Jurkat, Clone E6-1 (cell line): ENCODE measurements around the gene TMC7. TPM values are rescaled to one million over a fixed set of nuclear protein-coding genes. Genes with fewer than 3 reads are reported as not detected.
"Not testable (repeated sequence)": the region's sequence is repeated elsewhere in the genome, so short reads cannot be mapped to it uniquely, and the experiment has no call there.

Experiments
- DNase-seq: peaks from one replicate; pipeline ENCODE4 v3.0.0-alpha.2; 2011; ENCODE audit warnings: low read depth, low spot score
- H3K4me3 ChIP-seq: 2 replicates; pipeline ENCODE4 v1.5.1; 2011; ENCODE audit warnings: mild to moderate bottlenecking, low read length, control low read depth, moderate library complexity
- polyA plus RNA-seq: library from polyadenylated mRNA; unstranded; fragments of >200 nt; gene quantifications from one replicate; pipeline ENCODE4 v1.2.1, GENCODE V29; 2012; ENCODE audit warnings: missing spikeins; ENCODE audit not compliant: insufficient read length, insufficient read depth

The TMC7 gene
- polyA plus RNA-seq, result 2.7 TPM

- H3K4me3 ChIP-seq, result peak within 1 kb of the TSS; percentile 29
- DNase-seq, result peak; percentile 59
These were observed at the start of gene TMC7 for GRCh38 chr16:18983565-18984434. TSS of gene TMC7 (plus strand) at chr16:18983934. CDS start at chr16:18984064, 130 bp downstream.

- no peak overlapping the region for H3K4me3 ChIP-seq
- DNase-seq, result no peak
These were observed 46.9 kb upstream of the TMC7 start for GRCh38 chr16:18936727-18937340.

- DNase-seq, result no peak
- no peak overlapping the region for H3K4me3 ChIP-seq
These were observed 46.3 kb upstream of the TMC7 start for GRCh38 chr16:18937390-18937789.

GRCh38 chr16:18938986-18939385 is 44.7 kb upstream of the TMC7 start:
- no peak for DNase-seq
- no peak overlapping the region for H3K4me3 ChIP-seq

GRCh38 chr16:18941471-18941870 is 42.3 kb upstream of the TMC7 start:
- no peak for DNase-seq

GRCh38 chr16:18942061-18942460 is 41.7 kb upstream of the TMC7 start:
- no peak for DNase-seq
- H3K4me3 ChIP-seq, result no peak overlapping the region

More at GRCh38 chr16:18941471-18941870, 42.3 kb upstream of the TMC7 start:
- no peak overlapping the region for H3K4me3 ChIP-seq

GRCh38 chr16:18943414-18943813 is 40.3 kb upstream of the TMC7 start:
- H3K4me3 ChIP-seq, result no peak overlapping the region
- no peak for DNase-seq

GRCh38 chr16:18945233-18945632 is 38.5 kb upstream of the TMC7 start:
- no peak overlapping the region for H3K4me3 ChIP-seq
- no peak for DNase-seq

- no peak overlapping the region for H3K4me3 ChIP-seq
- no peak for DNase-seq
These were observed 35.2 kb upstream of the TMC7 start for GRCh38 chr16:18948372-18949020.

- no peak overlapping the region for H3K4me3 ChIP-seq
- no peak for DNase-seq
These were observed 33.1 kb upstream of the TMC7 start for GRCh38 chr16:18950469-18951185.

GRCh38 chr16:18953547-18953946 is 30.2 kb upstream of the TMC7 start:
- DNase-seq, result no peak

GRCh38 chr16:18955874-18956580 is 27.7 kb upstream of the TMC7 start:
- H3K4me3 ChIP-seq, DNase-seq: not testable (repeated sequence)

More at GRCh38 chr16:18953547-18953946, 30.2 kb upstream of the TMC7 start:
- H3K4me3 ChIP-seq, result no peak overlapping the region

- not testable (repeated sequence) for DNase-seq, H3K4me3 ChIP-seq
These were observed 27.0 kb upstream of the TMC7 start for GRCh38 chr16:18956658-18957241.

- DNase-seq, result no peak
These were observed 25.1 kb upstream of the TMC7 start for GRCh38 chr16:18958621-18959029.

GRCh38 chr16:18959031-18959505 is 24.7 kb upstream of the TMC7 start:
- no peak for DNase-seq
- H3K4me3 ChIP-seq, result no peak overlapping the region

More at GRCh38 chr16:18958621-18959029, 25.1 kb upstream of the TMC7 start:
- no peak overlapping the region for H3K4me3 ChIP-seq

- H3K4me3 ChIP-seq, result no peak overlapping the region
- DNase-seq, result no peak
These were observed 18.2 kb upstream of the TMC7 start for GRCh38 chr16:18965555-18965954.

GRCh38 chr16:18966791-18967190 is 16.9 kb upstream of the TMC7 start:
- no peak overlapping the region for H3K4me3 ChIP-seq
- DNase-seq, result no peak
